OCI-LY3 (cell line): ENCODE data around the gene SLCO1C1.

ENCODE experiments used
- H2AFZ ChIP-seq: fragments of 200-600, 300-600 bp; shearing (Covaris generic); 2 replicates; pipeline ENCODE4 v1.6.0; 2014; ENCODE audit warnings: antibody characterized with exemption, low read depth, low read length
- H3K27ac ChIP-seq: fragments of 200-600, 300-600 bp; sonication (generic); 2 replicates; pipeline ENCODE4 v1.5.1; 2014; ENCODE audit warnings: mild to moderate bottlenecking, low read length, moderate library complexity, mixed read lengths
- H3K27me3 ChIP-seq: fragments of 200-600, 300-600 bp; sonication (generic); 2 replicates; pipeline ENCODE4 v1.6.1; 2014; ENCODE audit warnings: low read depth, low read length, mixed read lengths
- H3K36me3 ChIP-seq: fragments of 200-600, 300-600 bp; sonication (generic); replicated peaks from 2 replicates; pipeline ENCODE3; 2014; ENCODE audit warnings: low read depth, low read length, mixed read lengths
- H3K4me1 ChIP-seq: fragments of 300-600, 200-600 bp; sonication (generic); 2 replicates; pipeline ENCODE4 v1.6.1; 2014; ENCODE audit warnings: low read length, mixed read lengths
- H3K4me2 ChIP-seq: fragments of 200-600, 300-600 bp; sonication (generic); 2 replicates; pipeline ENCODE4 v1.6.1; 2014; ENCODE audit warnings: low read length, mixed read lengths
- H3K4me3 ChIP-seq: fragments of 300-600, 200-600 bp; sonication (generic); 2 replicates; pipeline ENCODE4 v1.5.1; 2014; ENCODE audit warnings: antibody characterized with exemption, mild to moderate bottlenecking, low read length, moderate library complexity
- H3K79me2 ChIP-seq: fragments of 300-600, 200-600 bp; shearing (Covaris generic); 2 replicates; pipeline ENCODE4 v1.6.1; 2014; ENCODE audit warnings: mild to moderate bottlenecking, low read length, mixed read lengths
- H3K9ac ChIP-seq: fragments of 300-600, 200-600 bp; shearing (Covaris generic); 2 replicates; pipeline ENCODE4 v1.6.0; 2014; ENCODE audit warnings: mild to moderate bottlenecking, low read length, moderate library complexity
- H3K9me3 ChIP-seq: fragments of 200-600, 300-600 bp; shearing (Covaris generic); 2 replicates; pipeline ENCODE4 v1.6.1; 2014; ENCODE audit warnings: low read length, mixed read lengths; ENCODE audit not compliant: insufficient read depth
- H4K20me1 ChIP-seq: fragments of 200-600, 300-600 bp; sonication (generic); 2 replicates; pipeline ENCODE4 v1.6.1; 2016; ENCODE audit warnings: low read length, mixed read lengths; ENCODE audit not compliant: insufficient read depth
- CTCF ChIP-seq: fragments of 200-600, 300-600 bp; sonication (generic); IDR thresholded peaks from 2 replicates; pipeline ENCODE4 v1.5.1; 2014; ENCODE audit warnings: antibody characterized with exemption, low read length, low read depth
- EZH2phosphoT487 ChIP-seq: fragments of 200-600 bp; shearing (Covaris generic); IDR thresholded peaks from 2 replicates; pipeline ENCODE4 v1.6.1; 2018; ENCODE audit warnings: antibody characterized with exemption, mixed run types, low read depth

The SLCO1C1 gene

GRCh38 chr12:20657496-20657895 is 37.6 kb upstream of the SLCO1C1 start:
- no peaks in the 10 kb centered on the region for H3K27me3 ChIP-seq
- TF ChIP-seq CTCF (no peak), EZH2phosphoT487 (no peak)

GRCh38 chr12:20681334-20681733 is 13.8 kb upstream of the SLCO1C1 start:
- Histone ChIP-seq H3K36me3 (no peaks in the 10 kb centered on the region), H3K27ac (no peak overlapping the region), H4K20me1 (no peaks in the 10 kb centered on the region), H3K9me3 (no peaks in the 10 kb centered on the region), H3K27me3 (no peaks in the 10 kb centered on the region), H3K79me2 (no peaks in the 10 kb centered on the region), H3K9ac (no peak overlapping the region), H3K4me3 (no peak overlapping the region), H3K4me2 (no peak overlapping the region), H2AFZ (no peak overlapping the region), H3K4me1 (no peaks in the 10 kb centered on the region)
- no peak for TF ChIP-seq CTCF
- TF ChIP-seq EZH2phosphoT487, result no peak

More at GRCh38 chr12:20657496-20657895, 37.6 kb upstream of the SLCO1C1 start:
- no peak overlapping the region for H3K9ac ChIP-seq
- H4K20me1 ChIP-seq, result no peaks in the 10 kb centered on the region
- H3K36me3 ChIP-seq, result no peaks in the 10 kb centered on the region
- no peak overlapping the region for H3K27ac ChIP-seq
- H3K9me3 ChIP-seq, result no peaks in the 10 kb centered on the region
- H3K4me1 ChIP-seq, result no peaks in the 10 kb centered on the region
- H3K4me2 ChIP-seq, result no peak overlapping the region
- no peak overlapping the region for H3K4me3 ChIP-seq
- H3K79me2 ChIP-seq, result no peaks in the 10 kb centered on the region
- no peak overlapping the region for H2AFZ ChIP-seq

GRCh38 chr12:20696181-20696905 is 1.2 kb downstream of the SLCO1C1 start:
- Histone ChIP-seq H3K36me3 (no peaks in the 10 kb centered on the region), H3K9me3 (no peaks in the 10 kb centered on the region), H3K4me1 (no peaks in the 10 kb centered on the region), H4K20me1 (no peaks in the 10 kb centered on the region), H3K9ac (no peak overlapping the region), H2AFZ (no peak overlapping the region), H3K27ac (no peak overlapping the region), H3K4me2 (no peak overlapping the region), H3K27me3 (no peaks in the 10 kb centered on the region), H3K4me3 (no peak overlapping the region), H3K79me2 (no peaks in the 10 kb centered on the region)
- TF ChIP-seq EZH2phosphoT487, result no peak
- no peak for TF ChIP-seq CTCF

GRCh38 chr12:20701106-20701505 is 6.0 kb downstream of the SLCO1C1 start:
- H3K27ac ChIP-seq, result no peak overlapping the region
- no peaks in the 10 kb centered on the region for H3K4me1 ChIP-seq
- no peaks in the 10 kb centered on the region for H3K27me3 ChIP-seq
- no peak overlapping the region for H3K4me3 ChIP-seq
- TF ChIP-seq EZH2phosphoT487 (no peak), CTCF (no peak)
- no peak overlapping the region for H3K4me2 ChIP-seq
- H3K79me2 ChIP-seq, result no peaks in the 10 kb centered on the region
- no peaks in the 10 kb centered on the region for H4K20me1 ChIP-seq
- H3K9ac ChIP-seq, result no peak overlapping the region
- H3K36me3 ChIP-seq, result no peaks in the 10 kb centered on the region
- H2AFZ ChIP-seq, result no peak overlapping the region
- H3K9me3 ChIP-seq, result no peaks in the 10 kb centered on the region
